H1 (cell line): ENCODE measurements around the gene MRPS5. TPM values are rescaled to one million over a fixed set of nuclear protein-coding genes. Genes with fewer than 3 reads are reported as not detected.

Experiments
- BCL11A ChIP-seq, 2 experiments: IDR thresholded peaks; one replicate each; pipeline ENCODE4 v1.6.1; 2011; ENCODE audit warnings: low read depth in 2 of 2, low read length in 2 of 2, mild to moderate bottlenecking in 2 of 2
- JUN ChIP-seq: IDR thresholded peaks from 2 replicates; pipeline ENCODE4 v1.6.1; 2011; ENCODE audit warnings: low read depth, mild to moderate bottlenecking, improper control_type of control experiment, low read length
- JUND ChIP-seq: IDR thresholded peaks from 2 replicates; pipeline ENCODE4 v1.6.1; 2011; ENCODE audit warnings: mild to moderate bottlenecking, improper control_type of control experiment, low read length
- KDM4A ChIP-seq: IDR thresholded peaks from one replicate; pipeline ENCODE4 v1.7.1; 2012; ENCODE audit warnings: low read depth, mild to moderate bottlenecking, moderate library complexity, low read length, inconsistent platforms; ENCODE audit not compliant: severe bottlenecking
- NANOG ChIP-seq: IDR thresholded peaks from 2 replicates; pipeline ENCODE4 v1.6.1; 2011; ENCODE audit warnings: low read length, low read depth, mild to moderate bottlenecking, inconsistent platforms; ENCODE audit not compliant: insufficient read depth, poor library complexity, severe bottlenecking
- POU5F1 ChIP-seq: IDR thresholded peaks from 2 replicates; pipeline ENCODE4 v1.6.1; 2011; ENCODE audit warnings: low read depth, mild to moderate bottlenecking, low read length, moderate library complexity
- SIN3A ChIP-seq, 2 experiments: IDR thresholded peaks in 1 of 2; conservative IDR thresholded peaks in 1 of 2; 2 replicates each; pipeline ENCODE4 v1.6.1; 2011 to 2012; ENCODE audit warnings: low read length in 2 of 2, improper control_type of control experiment in 1 of 2, low read depth in 1 of 2, mild to moderate bottlenecking in 1 of 2
- SP4 ChIP-seq: IDR thresholded peaks from 2 replicates; pipeline ENCODE4 v1.6.1; 2012; ENCODE audit warnings: low read length, inconsistent platforms
- YY1 ChIP-seq: IDR thresholded peaks from 2 replicates; pipeline ENCODE4 v1.6.1; 2011; ENCODE audit warnings: low read depth, mild to moderate bottlenecking, low read length
- polyA plus RNA-seq, 7 experiments: library from polyadenylated mRNA; depleted of rRNA in 3 of 7; stranded (reverse) in 5 of 7; unstranded in 2 of 7; fragments of >200 nt in 5 of 7; fragments of 200-250 nt in 2 of 7; gene quantifications; 1 replicate in 5 of 7; 2 replicates in 1 of 7; 4 replicates in 1 of 7; pipeline versions ENCODE4 v1.2.1 to v1.2.3, GENCODE V29; 2011 to 2013; ENCODE audit warnings: missing spikeins in 2 of 7, mixed read lengths in 2 of 7
- total RNA-seq: library from RNA; stranded (reverse); fragmentation: NEBNext Ultra II Directional; extraction: Animal tissue kit (Norgen Biotek cat#: 25700); gene quantifications from 2 replicates; pipeline ENCODE4 v1.2.1, GENCODE V29; 2021

MRPS5 gene
- total and polyA plus RNA-seq, 2 of the 8 experiments (the other 6 are each of a cell fraction or from before 2014, with no cell fraction given) = 36.7 to 53.0 TPM

GRCh38 chr2:95086017-95086416 is 35.6 kb downstream of the MRPS5 start (continued):
- TF ChIP-seq JUND = no peak
- no peak for TF ChIP-seq NANOG
- no peak for TF ChIP-seq POU5F1
- TF ChIP-seq SP4 = no peak
- no peak for TF ChIP-seq SIN3A (conservative IDR thresholded peaks at IDR 0.05 in 1 of 2, IDR thresholded peaks at IDR 0.05 in 1 of 2; ENCODE audit: low read depth in 1 of 2, low read length in 2 of 2)
- TF ChIP-seq JUN = no peak
- no peak for TF ChIP-seq BCL11A (IDR thresholded peaks at IDR 0.05; ENCODE audit: low read depth in 2 of 2, low read length in 2 of 2)
- TF ChIP-seq YY1 = no peak
- no peak for TF ChIP-seq KDM4A
